ENCODE measurements around the gene DNAH14.

- TF ChIP-seq CTCF (IDR thresholded peaks at IDR 0.05) = no peak
- no peak for TF ChIP-seq EZH2 (IDR thresholded peaks at IDR 0.05; ENCODE audit: borderline replicate concordance, insufficient read depth, low read depth, low read length, poor library complexity, severe bottlenecking)
Measured at GRCh38 chr1:224906340-224906739, 23.1 kb upstream of the DNAH14 start.

All from B cell (primary cell).